Renal cortical epithelial cell (primary cell): ENCODE results near the gene DHFR. TPM values are rescaled to one million over a fixed set of nuclear protein-coding genes. Genes with fewer than 3 reads are reported as not detected.

Experiments
- DNase-seq: peaks from one replicate; pipeline ENCODE4 v3.0.0-alpha.2; 2011; ENCODE audit warnings: low read depth
- total RNA-seq: library from RNA; depleted of rRNA; stranded (reverse); fragments of >200 nt; gene quantifications from 2 replicates; pipeline ENCODE4 v1.2.3, GENCODE V29; 2014

Gene DHFR
- total RNA-seq, 1 donor from 2014 or later, result 10.2 TPM

DNA sequence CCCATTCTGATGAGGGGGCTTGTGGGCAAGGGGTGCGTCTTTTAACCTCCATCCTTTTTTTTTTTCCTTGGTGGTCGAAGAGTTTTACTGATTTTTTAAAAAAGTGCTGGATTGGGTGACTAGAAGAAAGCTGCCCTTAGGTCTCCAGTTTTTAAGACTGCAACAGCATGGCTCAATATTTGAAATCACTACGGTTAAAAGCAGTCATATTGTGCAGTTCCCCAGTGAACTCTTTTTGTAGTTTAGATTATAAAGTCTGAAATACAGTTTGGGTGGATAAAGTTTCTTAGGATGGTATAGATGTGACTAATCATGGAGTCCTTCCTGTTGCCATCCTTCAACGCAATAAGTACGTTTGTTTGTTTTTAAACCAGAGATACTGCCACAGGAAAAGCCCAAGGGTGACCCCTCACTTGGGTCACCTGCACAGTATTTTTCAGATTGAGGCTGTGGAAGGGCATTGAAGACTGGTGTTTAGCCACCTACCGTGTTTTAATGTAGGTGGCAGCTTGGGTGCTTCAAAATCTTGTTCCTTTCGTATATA is 520 bp upstream of the DHFR start:
- DNase-seq, result no peak

DNA sequence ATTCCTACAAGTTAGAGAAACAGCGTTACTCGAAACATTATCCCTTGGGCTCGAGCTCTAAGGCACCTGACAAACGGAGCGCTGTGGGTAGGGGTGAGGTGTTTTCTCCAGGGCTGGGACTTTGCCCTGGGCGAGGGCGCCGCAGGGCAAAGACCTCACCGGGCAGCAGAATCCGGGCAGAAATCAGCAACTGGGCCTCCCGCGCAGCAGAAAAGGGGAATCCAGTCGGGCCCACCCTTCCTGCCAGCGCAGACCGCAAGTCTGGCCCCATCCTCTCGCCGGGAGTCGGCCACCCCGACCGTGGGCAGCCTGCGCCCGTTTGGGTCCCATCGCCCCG is 761 bp downstream of the DHFR start:
- DNase-seq, result no peak

DNA sequence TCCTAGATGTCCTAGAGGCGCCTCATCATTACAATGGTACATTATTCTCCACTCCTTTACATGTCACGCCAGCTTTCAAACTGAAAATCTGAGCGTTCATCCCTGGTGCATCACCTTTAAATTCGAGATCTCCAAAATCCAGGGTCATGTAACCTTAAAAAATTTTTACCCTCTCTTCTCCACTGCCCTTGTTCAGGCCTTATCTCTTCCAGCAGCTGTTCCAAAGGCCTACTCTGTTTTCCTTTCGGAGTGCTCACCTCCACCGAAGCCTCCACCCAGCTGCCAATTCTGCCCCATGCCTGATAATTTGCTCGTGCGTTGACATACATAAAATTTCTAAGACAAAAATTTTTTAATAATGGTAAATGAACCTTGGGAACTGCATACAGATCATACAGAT is 1.3 kb downstream of the DHFR start:
- no peak for DNase-seq

DNA sequence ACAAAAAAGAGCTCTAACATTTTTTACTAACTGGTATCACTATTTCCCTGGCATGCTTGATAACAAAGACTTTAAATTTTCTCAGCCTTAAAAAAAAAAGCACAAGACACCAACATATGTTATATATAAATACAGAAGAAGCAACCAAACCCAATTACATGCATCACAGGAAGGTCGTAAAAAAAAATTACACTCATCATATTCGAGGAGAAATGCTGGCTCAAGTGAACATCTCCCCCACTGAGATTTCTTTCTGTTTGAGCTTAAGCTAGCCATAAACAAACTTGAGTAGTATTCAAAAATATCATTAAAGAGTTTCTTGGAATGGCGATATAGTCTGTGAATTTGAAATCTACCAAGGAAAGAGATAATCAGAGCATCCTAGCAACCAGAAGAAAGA is 7.9 kb downstream of the DHFR start:
- DNase-seq, result no peak

DNA sequence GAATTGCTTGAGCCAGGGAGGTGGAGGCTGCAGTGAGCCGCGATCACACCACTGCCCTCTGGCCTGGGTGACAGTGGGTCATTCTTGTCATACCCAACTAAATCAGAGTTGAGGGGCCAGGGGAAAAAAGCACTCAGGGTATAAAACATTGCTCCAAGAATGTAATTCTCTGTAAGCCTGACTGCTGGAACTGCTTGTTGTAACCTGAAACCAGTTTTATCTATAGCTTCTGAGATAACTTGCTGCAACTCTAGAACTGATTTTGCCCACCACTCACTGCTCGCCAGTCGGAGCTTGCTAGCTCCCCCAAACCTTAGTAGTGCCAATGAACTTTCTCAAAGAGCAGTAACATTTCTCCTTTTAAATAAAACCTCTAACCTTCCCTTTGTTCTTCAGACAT is 9.9 kb downstream of the DHFR start:
- no peak for DNase-seq

DNA sequence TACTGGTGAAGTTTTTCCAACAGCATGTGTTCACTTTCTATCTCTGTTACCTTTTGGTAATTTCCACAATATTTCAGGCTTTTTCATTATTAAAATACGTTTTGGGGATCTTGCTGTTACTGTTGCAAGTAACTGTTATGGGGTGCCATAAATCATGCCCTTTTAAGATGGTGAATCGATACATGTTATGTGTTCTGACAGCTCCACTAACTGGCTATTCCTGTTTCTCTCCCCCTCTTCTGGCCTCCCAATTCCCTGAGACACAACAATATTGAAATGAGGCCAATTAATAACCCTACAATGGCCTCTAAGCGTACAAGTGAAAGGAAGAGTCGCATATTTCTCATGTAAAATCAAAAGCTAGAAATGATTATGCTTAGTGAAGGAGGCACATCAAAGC is 13.4 kb downstream of the DHFR start:
- DNase-seq, result no peak

DNA sequence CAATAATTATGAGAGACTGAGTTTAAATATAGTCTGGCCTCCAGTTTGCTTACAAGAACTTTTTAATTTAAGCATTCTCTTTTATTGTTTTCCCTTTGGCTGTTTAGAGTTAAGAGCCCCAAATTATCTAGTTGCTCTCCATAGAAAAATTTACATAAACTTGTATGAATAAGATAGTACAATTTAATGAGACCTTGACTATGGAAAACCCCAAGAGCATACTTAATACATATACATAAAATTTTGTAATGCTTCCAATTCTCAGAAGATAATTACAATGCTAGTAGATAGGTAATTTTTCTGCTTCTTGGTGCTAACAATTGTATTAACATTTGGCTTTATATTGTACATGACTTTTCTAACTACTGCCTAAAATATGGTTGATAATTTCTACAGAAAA is 20.6 kb downstream of the DHFR start:
- no peak for DNase-seq

DNA sequence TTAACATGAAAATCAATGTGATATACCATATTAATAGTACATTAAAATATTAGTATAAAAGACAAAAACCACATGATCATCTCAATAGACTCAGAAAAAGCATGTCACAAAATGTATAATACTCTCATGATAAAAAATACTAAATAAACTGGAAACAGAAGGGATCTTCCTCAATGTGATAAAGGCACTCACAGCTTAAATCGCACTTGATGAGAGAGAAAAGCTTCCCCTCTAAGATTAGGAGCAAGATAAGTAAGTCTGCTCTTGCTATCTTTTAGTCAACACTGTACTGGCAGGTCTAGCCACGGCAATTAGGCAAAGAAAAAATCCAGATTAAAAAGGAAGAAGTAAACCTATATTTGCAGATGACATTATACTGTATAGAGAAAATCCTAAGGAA is 22.1 kb downstream of the DHFR start:
- DNase-seq, result no peak

DNA sequence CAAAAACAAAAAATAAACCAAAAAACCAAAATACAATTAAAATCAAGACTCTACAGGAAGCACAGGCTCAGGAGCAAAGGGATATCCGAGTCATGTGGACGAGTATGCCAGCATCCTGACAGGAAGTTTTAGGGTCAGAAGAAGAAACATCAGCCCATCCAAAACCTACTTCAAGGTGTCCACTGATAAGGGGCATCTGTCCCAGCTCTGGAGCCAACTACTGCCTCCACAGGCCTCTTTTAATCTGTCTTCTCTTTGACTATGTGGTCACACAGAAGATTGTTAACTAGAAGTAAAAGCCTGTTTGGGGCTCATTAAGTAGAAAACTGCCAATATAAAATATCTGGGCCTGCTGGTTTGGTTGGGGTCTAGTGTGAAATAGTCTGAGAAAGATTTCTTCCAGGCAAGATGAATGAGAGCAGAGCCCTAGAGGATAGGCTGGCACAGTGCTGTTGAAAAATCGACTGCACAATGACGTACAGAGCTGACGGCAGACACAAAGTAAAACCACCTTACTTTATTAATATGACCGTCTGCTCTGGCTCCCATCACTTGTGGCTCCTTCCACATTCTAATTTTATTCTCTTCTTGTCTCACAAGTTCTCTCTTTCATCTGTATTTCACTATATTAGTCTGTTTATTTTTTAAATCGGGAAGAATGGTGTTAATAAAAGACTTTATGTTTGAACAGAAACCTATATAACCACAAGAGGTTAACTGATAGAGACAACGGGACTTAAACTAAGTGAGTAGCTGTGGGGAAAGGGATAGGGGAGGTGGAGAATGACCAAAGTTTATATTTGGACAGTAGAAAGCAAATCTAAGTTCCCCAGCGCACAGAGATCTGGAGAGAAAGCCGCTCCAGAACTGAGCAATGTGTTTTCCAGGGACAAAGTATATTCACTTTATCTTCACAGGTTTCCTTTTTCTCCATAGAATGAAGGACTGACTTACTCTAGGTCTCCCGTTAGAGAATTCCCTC is 23.2 kb downstream of the DHFR start:
- no peak for DNase-seq

DNA sequence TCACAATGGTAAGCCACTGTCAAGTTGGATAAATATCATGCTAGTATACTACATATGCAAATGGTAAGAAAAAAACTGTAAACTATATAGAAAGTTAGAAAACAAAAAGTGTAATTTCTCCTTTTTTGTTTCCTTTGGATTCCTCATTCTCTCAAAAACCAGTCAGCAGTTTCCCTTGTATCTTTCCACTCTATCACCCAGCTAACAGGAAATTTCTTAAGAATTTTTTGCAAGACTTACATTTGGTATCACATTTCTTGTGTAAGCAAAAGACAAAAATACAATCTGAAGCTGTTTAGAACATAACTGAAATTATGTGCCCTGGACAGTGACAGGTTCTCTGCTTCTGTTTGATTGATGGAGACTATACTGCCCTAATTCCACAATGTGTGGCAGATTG is 25.5 kb downstream of the DHFR start:
- DNase-seq, result no peak

DNA sequence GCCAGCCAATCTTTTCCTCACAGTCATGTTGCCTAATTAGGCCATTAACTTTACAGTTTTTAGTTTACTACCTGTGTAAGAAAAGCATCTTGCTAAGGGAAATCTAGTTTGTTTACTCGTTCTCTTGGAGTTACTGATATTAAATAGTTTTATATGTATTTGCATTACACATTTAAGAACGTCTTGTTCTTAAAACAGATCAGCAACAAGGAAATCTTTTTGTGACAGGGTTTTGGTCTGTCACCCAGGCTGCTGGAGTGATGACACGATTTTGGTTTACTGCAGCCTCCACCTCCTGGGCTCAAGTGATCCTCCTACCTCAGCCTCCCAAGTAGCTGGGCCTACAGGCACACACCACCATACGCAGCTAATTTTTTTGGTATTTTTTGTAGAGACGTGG is 29.6 kb downstream of the DHFR start:
- no peak for DNase-seq

DNA sequence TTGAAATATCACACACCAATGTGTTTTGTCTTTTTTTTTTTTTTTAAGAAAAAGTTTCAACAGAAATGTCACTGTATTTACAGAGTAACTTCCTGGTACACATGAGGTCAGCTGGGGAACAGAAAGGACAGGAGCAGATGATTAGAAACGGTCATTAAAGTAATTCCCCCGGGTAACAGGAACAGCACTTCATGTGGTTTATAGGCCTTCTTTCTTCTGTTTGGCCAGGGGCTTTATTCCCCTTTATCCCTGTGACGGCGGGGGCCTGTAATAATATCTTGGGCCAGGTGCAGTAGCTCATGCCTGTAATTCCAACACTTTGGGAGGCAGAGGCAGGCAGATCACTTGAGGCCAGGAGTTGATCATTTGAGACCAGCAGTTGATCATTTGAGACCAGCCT is 30.8 kb downstream of the DHFR start:
- DNase-seq, result peak; percentile 41

DNA sequence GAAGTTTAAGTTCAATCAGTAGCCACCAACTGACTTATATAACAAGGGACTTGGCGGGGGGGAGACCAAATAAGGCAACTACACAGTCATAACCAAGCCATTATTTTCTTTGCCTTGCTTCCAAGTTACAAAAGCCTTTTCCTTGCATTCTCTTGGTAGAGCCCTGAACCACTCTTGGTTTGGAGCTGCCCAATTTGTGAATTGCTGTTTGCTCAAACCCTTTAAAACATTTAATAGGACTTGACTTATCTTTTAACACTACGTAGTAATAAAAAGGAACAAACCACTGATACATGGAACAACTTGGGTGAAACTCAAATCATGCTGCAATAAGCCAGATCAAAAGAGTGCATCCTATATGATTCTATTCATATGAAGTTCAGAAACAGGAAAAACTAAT is 32.0 kb downstream of the DHFR start:
- no peak for DNase-seq

DNA sequence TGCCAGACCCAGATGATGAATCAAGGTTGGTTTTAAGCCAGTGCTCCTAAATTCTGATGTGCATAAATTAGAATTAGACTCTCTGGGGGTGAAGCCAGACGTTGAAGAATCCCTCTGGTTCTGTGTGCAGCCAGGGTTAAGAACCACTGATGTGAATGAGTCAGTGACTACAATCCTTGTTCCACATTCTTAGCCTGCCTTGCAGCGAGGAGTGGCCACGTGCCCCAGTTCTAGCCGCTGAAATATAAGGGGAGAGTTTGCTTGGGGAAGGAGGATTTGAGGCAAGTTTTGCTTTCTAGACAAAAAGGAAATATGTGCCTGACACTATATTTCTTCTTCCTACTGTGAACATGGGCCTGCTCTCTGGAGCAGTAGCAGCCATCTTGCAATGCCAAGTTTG is 34.6 kb downstream of the DHFR start:
- DNase-seq, result peak; percentile 60

DNA sequence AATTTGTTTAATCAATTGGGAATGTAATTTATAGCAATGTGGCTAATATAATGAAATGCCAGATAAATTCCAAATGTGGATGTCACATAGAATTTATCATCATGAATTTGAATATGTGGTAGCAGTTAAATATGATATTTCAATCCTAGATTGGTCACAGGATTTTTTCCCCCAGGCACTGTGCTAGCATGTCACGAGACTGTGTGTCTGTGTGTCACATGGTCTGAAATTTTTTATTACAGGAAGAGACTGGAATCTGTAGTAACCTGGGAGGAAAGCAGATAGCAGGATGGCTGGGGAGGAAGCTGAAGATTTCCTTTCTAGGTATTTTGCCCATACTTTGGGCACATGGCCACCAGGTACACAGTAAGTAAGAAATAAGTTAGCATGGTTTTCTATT is 35.7 kb downstream of the DHFR start:
- DNase-seq, result no peak

DNA sequence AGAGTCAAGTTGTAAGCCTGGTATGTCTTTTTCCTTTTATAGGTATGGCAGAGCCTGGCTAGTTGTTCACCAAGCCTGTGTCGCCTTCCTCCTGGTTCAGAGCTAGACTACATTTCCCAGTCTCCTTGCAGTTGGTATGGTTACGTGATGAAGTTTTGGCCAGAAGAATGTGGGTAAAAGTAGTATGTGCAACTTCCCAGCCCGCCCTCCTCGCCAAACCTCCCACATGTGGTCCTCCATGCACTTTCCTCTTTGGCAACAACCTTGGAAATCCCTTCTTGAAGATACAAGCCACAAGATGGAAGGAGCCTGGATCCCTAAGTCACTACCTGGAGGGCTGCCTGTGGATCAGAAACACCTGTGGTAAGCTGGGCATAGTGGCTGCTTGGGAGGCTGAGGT is 36.3 kb downstream of the DHFR start:
- DNase-seq, result no peak

DNA sequence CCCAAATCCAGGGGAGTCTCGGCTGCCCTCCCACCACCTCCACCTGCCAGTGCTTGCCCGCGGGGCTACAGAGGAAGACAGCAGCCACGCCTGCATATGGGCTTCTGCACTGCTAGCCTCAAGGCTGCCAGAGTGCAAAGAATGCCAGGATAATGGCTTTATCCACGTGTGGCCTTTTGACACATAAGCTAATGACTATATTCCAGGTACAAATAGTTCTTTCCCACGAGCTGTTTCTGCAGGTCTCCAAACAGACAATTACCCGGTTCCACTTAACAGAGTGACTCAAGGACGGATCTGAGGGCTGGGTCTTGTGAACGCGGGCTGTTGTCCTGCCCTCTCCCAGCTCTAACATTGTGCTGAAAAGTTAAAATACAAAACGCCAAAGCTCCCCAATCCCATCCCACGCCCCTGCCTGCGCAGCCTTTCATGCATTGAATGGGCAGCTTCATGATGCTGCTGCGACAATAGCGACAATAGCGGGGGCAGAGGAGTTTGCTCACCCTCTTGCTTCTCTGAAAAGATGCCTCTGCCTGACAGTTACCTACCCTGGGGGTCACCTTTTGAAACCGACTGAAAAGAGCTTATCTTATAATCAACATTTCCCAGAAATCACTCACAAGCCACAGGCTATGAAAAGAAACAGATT is 39.4 kb downstream of the DHFR start:
- no peak for DNase-seq

DNA sequence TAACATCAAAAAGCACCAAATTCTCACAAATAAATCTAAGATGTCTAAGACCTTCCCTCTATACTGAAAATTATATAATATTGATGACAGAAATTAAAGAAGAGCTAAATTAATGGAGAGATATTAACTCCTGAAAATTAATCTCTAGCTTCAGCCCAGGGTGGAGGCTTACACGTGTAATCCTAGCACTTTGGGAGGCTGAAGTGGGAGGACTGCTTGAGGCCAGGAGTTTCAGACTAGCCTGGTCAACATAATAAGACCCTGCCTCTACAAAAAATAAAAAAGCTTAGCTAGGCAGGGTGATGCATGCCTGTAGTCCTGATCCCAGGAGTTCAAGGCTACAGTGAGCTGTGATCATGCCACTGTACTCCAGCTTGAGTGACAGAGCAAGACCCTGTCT is 45.1 kb downstream of the DHFR start:
- DNase-seq, result no peak

DNA sequence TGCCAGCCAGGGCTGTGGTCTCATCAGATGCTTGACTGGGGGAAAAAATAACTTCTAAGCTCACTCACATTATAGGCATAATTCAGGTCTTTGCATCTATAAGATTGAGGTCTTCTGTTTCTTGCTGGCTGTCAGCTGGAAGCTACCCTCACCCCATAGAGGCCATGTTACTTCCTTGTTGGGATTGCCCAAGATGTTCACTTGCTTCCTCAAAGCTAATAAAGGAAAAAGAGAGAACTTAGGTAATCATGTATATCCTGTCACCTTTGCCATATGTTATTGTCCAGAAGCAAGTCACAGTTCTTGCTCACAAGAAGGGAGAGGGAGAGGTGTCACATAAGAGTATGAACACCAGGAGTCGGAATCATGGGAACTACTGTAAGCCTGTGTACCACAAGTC is 46.1 kb downstream of the DHFR start:
- DNase-seq, result no peak

DNA sequence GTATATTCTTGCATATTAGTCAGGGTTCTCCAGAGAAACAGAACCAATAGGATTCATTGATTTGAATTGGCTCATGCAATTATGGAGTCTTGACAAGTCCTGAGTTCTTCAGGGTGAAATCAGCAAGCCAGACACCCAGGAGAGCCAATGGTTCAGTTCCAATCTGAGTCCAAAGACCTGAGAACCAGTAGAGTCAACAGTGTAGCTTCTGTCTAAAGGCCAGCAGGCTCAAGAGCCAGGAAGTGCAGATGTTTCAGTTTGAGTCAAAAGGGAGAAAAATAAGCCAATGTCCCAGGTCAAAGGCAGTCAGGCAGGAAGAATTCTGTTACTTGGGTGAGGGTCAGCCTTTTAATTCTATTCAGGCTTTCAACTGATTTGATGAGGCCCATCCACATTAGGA is 47.0 kb downstream of the DHFR start:
- no peak for DNase-seq

DNA sequence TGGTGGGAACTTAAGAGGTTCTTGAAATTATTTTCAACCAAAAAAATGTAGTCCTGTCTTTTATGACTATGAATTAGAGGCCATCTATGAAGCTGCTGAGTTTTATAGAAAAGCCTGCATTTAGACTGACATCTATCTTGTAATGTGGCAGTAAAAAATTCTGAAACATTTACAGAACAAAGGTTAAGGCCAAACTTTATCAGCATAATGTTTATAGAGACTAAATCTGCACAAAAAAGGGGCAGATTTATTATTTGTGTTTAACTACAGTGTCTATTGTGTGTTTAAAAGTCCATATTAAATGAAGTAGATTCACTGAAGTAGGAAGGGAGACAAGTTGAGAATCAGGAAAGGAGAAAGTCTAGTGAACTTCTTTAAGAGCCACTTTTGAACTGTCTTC is 47.4 kb downstream of the DHFR start:
- no peak for DNase-seq

DNA sequence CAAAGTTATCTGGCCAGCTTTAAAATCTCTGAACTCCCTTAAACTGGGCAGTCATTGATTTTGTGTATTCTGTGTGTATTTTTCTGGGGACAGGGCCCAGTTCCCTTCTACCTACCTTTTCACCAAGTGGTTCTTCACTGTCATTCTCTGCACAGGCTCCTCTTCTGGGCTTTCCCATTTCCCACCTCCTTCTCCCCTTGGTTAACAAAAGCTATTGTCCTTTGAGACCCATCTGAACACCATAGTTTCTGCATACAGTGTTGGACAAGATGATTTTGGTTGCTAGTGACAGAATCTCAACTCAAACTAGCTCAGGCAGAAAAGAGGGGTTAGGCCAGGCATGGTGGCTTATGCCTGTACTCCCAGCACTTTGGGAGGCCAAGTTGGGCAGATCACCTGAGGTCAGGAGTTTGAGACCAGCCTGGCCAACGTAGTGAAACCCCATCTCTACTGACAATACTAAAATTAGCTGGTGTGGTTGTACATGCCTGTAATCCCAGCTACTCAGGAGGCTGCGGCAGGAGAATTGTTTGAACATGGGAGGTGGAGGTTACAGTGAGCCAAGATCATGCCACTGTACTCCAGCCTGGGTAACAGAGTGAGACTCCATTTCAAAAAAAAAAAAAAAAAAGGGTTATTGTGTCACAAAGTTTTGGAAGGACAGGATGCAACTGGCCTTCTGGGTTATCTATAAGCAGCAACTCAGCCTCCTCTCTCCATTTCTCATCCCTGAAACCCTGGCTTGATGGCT is 53.7 kb downstream of the DHFR start:
- DNase-seq, result no peak

DNA sequence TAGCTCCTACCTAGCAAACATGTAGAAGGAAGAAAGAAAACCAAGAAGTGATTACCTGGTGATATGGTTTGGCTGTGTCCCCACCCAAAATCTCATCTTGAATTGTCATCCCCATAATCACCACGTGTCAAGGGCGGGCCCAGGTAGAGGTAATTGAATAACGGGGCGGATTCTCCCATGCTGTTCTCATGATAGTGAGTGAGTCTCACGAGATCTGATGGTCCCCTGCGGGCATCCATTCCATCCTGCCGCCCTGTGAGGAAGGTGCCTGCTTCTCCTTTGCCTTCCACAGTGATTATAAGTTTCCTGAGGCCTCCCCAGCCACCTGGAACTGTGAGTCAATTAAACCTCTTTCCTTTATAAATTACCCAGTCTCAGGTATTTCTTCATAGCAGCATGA is 57.3 kb downstream of the DHFR start:
- DNase-seq, result no peak
